LNCaP clone FGC (cell line): ENCODE data around the gene TEX13D.
"Not testable (repeated sequence)": the region's sequence is repeated elsewhere in the genome, so short reads cannot be mapped to it uniquely, and the experiment has no call there.

Source experiments
- DNase-seq: peaks from one replicate; pipeline ENCODE4 v3.0.0-alpha.2; 2011; ENCODE audit warnings: low read depth
- H3K4me3 ChIP-seq: 2 replicates; pipeline ENCODE4 v1.5.1; 2011; ENCODE audit warnings: mild to moderate bottlenecking, low read depth, low read length, control low read depth
- TF ChIP-seq, protein P1 (sequence below): IDR thresholded peaks from 2 replicates; pipeline ENCODE4 v1.5.1; 2012; ENCODE audit warnings: mild to moderate bottlenecking; ENCODE audit not compliant: control insufficient read depth, insufficient read depth; ENCODE audit errors: extremely low read depth

The TEX13D gene

DNA sequence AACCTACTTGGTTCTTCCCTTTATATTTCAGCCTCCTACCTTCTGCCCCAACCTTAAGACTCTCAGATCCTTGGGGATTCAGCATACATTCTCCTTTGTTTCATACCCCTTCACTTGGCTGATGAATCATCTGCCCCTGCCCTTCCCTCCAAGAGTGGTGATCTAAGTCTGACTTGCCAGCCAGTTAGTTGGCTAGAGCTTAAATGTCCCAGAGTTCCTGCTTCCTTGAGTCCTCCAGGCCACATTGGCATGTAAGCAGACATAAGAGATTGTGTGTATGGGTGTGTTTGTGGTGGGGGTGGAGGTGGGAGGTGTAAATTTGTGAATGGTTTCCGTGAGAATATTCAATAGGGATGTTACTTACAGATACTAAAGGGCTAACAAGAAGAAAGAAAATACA, 3.7 kb upstream of the TEX13D start:
- TF ChIP-seq, protein P1, sequence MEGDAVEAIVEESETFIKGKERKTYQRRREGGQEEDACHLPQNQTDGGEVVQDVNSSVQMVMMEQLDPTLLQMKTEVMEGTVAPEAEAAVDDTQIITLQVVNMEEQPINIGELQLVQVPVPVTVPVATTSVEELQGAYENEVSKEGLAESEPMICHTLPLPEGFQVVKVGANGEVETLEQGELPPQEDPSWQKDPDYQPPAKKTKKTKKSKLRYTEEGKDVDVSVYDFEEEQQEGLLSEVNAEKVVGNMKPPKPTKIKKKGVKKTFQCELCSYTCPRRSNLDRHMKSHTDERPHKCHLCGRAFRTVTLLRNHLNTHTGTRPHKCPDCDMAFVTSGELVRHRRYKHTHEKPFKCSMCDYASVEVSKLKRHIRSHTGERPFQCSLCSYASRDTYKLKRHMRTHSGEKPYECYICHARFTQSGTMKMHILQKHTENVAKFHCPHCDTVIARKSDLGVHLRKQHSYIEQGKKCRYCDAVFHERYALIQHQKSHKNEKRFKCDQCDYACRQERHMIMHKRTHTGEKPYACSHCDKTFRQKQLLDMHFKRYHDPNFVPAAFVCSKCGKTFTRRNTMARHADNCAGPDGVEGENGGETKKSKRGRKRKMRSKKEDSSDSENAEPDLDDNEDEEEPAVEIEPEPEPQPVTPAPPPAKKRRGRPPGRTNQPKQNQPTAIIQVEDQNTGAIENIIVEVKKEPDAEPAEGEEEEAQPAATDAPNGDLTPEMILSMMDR, result no peak
- no peak for DNase-seq
- no peak overlapping the region for H3K4me3 ChIP-seq

DNA sequence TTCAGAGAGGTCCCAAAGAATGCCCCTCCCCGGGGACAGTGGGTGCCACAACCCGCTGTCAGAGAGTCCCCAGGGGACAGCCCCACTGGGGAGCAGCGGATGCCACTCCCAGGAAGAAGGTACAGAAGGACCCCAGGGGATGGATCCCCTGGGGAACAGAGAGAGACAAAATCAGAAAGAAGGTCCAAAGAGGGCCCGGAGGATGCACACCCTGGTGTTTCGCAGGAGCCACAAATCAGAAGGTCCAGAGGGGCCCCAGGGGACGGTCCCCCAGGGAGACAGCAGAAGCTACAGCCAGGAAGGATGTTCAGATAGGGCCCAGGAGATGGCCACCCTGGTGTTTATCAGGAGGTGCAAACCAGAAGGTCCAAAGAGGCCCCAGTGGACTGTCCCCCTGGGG, 1.4 kb downstream of the TEX13D start:
- TF ChIP-seq, protein P1, result no peak
- H3K4me3 ChIP-seq, result no peak overlapping the region
- DNase-seq, result no peak

DNA sequence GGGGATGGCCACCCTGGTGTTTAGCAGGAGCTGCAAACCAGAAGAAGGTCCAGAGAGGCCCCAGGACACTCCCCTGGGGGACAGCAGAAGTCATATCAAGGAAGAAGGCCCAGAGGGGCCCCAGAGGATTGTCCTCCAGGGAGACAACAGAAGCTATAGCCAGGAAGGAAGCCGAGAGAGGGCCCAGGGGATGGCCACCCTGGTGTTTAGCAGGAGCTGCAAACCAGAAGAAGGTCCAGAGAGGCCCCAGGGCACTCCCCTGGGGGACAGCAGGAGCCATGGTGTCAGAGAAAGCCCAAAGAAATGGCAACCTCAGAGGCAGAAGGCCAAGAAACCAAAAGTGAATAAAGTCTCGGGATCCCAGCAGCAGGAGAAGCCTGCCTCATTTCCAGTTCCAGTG, 2.1 kb downstream of the TEX13D start:
- H3K4me3 ChIP-seq, DNase-seq: not testable (repeated sequence)

DNA sequence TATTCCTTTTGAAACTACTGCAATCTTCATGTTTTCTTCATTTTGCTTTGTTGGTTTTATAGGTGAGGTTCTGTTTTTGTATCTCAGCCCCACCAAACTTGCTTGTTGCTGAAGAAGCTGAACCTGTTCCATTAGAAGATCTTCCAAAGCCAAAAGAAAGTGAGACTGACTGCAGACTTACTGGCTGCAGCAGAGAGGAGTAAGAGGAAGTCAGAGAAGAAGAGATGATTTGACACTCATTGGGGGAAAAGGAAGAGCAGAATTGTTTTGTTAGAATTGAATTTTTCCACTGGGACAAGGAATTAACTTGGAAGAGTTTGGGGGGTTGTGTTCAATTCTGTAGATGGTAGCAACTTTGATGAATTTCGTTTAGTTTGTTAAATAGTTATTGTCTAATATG, 3.1 kb downstream of the TEX13D start:
- no peak overlapping the region for H3K4me3 ChIP-seq
- DNase-seq, result no peak
- TF ChIP-seq, protein P1, result no peak

DNA sequence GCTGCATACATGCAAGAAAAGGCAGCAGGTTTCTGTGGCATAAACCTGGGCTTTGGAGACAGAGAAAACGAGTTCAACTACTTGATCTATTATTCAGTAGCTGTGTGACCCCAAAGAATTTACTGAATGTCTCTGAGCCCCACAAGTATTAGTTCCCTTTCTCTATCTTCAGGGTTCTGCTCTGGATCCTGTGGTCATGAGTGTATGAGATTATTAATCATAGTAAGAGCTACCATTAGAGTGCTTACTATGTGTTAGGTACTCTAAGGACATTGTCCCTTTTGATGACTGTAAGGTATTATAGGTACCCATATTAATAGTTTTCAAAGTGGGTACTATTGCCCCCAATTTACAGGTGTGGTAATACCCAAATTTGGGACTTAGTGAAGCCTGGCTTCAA, 5.5 kb downstream of the TEX13D start:
- no peak for DNase-seq
- TF ChIP-seq, protein P1, result no peak
- H3K4me3 ChIP-seq, result no peak overlapping the region

DNA sequence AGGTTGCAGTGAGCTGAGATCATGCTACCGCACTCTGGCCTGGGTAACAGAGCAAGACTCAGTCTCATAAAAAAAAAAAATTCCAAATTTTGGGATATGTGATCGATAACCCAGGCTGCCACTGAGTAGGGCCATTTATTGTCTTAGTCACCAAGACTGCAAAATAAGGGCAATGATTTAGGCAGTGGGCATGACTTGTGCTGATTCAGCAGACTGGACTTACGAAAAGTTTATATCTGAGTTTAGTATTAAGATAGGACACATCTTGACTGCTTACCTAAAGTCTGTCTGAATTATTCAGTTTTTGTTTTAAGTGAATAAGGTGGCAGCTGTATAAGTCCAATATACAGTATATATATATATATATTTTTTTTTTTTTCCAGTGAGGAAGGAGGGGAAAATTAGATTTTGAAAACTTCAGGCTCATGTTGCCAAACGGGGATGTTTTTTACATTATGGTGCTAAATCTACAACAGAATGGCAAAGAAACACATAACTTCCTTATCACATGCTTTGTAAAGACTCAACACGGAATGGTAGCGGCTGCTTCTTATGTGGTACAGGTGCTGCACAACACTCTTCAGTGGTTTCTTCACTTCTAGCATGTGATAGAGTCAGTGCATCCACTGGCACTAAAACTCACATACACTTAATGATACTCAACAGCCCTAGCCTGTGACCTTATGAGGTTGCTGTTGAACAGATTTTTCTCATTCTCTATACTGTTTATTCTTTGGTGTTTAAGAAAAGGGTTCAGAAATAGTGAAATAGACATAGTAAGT, 6.5 kb downstream of the TEX13D start:
- TF ChIP-seq, protein P1, result no peak
- no peak overlapping the region for H3K4me3 ChIP-seq
- no peak for DNase-seq

DNA sequence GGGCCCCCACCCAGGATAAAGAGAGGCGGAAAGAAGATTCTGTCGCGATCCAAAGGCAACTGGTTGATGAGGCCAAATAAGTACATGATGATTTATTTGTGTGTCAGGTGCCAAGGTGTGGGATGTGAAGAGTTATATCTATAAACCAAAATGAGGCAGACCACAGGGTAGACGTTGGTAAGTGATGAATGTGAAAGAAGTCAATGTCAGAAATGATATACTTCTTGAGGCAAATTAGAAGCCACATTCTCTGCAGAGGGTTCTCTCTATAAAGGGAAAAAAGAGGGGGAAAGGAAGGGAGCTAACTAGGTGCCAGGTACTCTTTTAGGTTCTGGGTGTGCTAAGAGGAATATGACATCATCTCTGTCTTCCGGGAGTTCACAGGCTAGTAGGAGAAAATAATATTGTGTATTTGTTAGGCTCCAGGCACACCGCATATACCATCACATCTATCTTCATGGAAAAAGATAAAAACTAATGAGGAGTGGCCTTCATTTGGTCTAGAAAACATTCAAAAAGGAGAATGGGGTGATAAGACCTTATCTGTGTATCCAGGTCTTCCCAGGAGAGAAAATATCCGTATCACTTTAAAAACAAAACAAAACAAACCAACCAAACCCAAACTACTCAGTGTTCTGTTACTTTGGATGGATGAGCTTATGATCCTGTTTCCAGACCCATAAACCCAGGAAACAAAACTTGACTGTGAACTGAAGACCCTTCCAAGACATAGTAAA, 9.1 kb downstream of the TEX13D start:
- no peak for DNase-seq
- TF ChIP-seq, protein P1, result no peak
- no peak overlapping the region for H3K4me3 ChIP-seq
